AG10803 (cell line): ENCODE measurements around the gene EPN3.

Experiments used
- DNase-seq: peaks from one replicate; pipeline ENCODE4 v3.0.0; 2010; ENCODE audit warnings: low read depth
- H3K4me3 ChIP-seq: 2 replicates; pipeline ENCODE4 v1.5.1; 2011; ENCODE audit warnings: mild to moderate bottlenecking, low read length, control low read depth
- TF ChIP-seq, protein P1 (sequence below): conservative IDR thresholded peaks from 2 replicates; pipeline ENCODE4 v1.5.1; 2011; ENCODE audit warnings: mild to moderate bottlenecking, low read length, control low read depth, inconsistent platforms

The EPN3 gene

GRCh38 chr17:50534979-50535326 is 2.4 kb downstream of the EPN3 start:
- DNase-seq = no peak
- no peak overlapping the region for H3K4me3 ChIP-seq
- TF ChIP-seq, protein P1, sequence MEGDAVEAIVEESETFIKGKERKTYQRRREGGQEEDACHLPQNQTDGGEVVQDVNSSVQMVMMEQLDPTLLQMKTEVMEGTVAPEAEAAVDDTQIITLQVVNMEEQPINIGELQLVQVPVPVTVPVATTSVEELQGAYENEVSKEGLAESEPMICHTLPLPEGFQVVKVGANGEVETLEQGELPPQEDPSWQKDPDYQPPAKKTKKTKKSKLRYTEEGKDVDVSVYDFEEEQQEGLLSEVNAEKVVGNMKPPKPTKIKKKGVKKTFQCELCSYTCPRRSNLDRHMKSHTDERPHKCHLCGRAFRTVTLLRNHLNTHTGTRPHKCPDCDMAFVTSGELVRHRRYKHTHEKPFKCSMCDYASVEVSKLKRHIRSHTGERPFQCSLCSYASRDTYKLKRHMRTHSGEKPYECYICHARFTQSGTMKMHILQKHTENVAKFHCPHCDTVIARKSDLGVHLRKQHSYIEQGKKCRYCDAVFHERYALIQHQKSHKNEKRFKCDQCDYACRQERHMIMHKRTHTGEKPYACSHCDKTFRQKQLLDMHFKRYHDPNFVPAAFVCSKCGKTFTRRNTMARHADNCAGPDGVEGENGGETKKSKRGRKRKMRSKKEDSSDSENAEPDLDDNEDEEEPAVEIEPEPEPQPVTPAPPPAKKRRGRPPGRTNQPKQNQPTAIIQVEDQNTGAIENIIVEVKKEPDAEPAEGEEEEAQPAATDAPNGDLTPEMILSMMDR = no peak

DNA sequence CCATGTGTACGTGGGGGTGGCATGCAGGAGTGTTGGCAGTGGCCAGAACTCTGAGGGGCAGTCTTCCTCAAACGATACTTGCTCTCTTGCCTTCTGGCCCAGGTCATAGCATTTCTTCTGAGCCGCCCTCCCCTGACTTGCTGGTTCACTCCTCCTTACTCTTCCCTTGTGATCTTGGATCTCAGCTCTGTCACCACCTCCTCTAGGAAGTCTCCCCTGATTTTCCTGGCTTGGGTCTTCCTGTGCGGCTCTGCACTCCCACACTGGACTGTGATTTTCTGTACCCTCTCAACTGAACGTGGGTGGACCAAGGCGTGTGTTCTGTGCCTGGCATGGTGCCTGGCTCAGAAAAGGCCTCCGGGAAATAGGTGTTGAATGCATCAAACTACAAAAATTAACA is 2.9 kb downstream of the EPN3 start:
- no peak for DNase-seq
- TF ChIP-seq, protein P1 = no peak
- no peak overlapping the region for H3K4me3 ChIP-seq

- H3K4me3 ChIP-seq = no peak overlapping the region
- DNase-seq = no peak
- TF ChIP-seq, protein P1 = no peak
These were observed 4.4 kb downstream of the EPN3 start for GRCh38 chr17:50536683-50537646.

GRCh38 chr17:50537721-50538548 is 5.4 kb downstream of the EPN3 start:
- no peak overlapping the region for H3K4me3 ChIP-seq
- TF ChIP-seq, protein P1 = no peak
- DNase-seq = no peak

DNA sequence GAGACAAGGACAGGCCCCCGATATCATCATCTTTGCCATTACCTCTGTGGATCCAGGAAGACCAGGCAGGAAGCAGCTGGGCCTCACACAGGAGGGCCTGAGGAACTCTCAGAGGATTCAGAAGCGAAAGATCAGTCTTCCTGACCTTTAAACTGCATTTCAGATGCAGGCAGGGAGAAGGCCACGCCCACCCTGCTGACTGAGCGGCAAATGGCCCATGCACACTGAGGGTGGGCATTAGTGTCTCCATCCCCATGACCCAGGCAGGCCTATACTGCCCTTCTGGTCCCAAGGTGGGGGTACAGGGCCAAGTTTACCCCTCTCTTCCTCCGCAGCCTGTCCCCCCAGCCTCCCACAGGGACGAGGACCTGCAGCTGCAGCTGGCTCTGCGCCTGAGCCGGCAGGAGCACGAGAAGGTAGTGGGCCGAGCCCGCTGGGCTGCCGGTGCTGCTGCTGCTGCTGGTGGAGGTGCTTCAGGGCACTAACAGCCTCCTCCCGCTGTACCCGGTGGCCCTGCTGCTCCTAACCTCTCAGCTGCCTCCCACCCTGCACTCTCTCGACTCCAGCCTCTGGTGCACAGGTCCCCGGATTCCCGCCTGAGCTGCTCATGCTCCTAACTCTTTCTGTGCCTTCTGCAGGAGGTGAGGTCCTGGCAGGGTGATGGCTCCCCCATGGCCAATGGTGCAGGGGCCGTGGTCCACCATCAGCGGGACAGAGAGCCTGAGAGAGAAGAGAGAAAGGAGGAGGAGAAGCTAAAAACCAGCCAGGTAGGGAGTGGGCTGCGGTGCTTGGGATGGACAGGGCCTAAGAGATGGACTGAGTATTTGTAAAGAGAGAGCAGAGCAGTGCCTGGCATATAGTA is 6.2 kb downstream of the EPN3 start:
- no peak for DNase-seq
- no peak overlapping the region for H3K4me3 ChIP-seq
- TF ChIP-seq, protein P1 = no peak

- no peak overlapping the region for H3K4me3 ChIP-seq
- DNase-seq = no peak
- TF ChIP-seq, protein P1 = no peak
These were observed 7.4 kb downstream of the EPN3 start for GRCh38 chr17:50539762-50540559.
